ENCODE results near the gene RRP1B. TPM values are rescaled to one million over a fixed set of nuclear protein-coding genes. Genes with fewer than 3 reads are reported as not detected.

Gene RRP1B
- total and polyA plus RNA-seq, 9 of the 15 experiments (the other 6 are each of a cell fraction or from before 2014, with no cell fraction given) = 6.8 to 66.6 (median 41.9) TPM

DNA sequence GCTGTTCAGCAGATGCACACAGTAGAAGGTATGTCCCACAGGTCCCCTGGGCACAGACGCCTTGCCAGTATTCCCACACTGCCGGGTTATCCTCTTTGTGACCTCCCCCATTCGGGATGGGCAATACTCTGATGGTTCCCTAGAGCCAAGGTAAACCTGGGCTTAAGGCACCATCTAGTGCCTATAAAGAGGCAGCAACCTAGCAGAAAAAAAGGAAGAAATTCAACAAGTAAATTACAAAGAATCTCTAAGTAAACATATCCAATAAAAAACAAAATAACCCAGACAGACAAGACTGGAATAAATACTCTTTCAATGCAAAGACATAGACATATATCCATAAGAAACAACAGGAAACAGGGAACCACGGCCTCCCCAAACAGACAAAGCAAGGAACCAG lies 39.5 kb upstream of the RRP1B start (continued):
- TF ChIP-seq, protein P1, sequence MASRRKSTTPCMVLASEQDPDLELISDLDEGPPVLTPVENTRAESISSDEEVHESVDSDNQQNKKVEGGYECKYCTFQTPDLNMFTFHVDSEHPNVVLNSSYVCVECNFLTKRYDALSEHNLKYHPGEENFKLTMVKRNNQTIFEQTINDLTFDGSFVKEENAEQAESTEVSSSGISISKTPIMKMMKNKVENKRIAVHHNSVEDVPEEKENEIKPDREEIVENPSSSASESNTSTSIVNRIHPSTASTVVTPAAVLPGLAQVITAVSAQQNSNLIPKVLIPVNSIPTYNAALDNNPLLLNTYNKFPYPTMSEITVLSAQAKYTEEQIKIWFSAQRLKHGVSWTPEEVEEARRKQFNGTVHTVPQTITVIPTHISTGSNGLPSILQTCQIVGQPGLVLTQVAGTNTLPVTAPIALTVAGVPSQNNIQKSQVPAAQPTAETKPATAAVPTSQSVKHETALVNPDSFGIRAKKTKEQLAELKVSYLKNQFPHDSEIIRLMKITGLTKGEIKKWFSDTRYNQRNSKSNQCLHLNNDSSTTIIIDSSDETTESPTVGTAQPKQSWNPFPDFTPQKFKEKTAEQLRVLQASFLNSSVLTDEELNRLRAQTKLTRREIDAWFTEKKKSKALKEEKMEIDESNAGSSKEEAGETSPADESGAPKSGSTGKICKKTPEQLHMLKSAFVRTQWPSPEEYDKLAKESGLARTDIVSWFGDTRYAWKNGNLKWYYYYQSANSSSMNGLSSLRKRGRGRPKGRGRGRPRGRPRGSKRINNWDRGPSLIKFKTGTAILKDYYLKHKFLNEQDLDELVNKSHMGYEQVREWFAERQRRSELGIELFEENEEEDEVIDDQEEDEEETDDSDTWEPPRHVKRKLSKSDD (conservative IDR thresholded peaks at IDR 0.05; ENCODE audit: low read length) = no peak
- TF ChIP-seq, protein P2, sequence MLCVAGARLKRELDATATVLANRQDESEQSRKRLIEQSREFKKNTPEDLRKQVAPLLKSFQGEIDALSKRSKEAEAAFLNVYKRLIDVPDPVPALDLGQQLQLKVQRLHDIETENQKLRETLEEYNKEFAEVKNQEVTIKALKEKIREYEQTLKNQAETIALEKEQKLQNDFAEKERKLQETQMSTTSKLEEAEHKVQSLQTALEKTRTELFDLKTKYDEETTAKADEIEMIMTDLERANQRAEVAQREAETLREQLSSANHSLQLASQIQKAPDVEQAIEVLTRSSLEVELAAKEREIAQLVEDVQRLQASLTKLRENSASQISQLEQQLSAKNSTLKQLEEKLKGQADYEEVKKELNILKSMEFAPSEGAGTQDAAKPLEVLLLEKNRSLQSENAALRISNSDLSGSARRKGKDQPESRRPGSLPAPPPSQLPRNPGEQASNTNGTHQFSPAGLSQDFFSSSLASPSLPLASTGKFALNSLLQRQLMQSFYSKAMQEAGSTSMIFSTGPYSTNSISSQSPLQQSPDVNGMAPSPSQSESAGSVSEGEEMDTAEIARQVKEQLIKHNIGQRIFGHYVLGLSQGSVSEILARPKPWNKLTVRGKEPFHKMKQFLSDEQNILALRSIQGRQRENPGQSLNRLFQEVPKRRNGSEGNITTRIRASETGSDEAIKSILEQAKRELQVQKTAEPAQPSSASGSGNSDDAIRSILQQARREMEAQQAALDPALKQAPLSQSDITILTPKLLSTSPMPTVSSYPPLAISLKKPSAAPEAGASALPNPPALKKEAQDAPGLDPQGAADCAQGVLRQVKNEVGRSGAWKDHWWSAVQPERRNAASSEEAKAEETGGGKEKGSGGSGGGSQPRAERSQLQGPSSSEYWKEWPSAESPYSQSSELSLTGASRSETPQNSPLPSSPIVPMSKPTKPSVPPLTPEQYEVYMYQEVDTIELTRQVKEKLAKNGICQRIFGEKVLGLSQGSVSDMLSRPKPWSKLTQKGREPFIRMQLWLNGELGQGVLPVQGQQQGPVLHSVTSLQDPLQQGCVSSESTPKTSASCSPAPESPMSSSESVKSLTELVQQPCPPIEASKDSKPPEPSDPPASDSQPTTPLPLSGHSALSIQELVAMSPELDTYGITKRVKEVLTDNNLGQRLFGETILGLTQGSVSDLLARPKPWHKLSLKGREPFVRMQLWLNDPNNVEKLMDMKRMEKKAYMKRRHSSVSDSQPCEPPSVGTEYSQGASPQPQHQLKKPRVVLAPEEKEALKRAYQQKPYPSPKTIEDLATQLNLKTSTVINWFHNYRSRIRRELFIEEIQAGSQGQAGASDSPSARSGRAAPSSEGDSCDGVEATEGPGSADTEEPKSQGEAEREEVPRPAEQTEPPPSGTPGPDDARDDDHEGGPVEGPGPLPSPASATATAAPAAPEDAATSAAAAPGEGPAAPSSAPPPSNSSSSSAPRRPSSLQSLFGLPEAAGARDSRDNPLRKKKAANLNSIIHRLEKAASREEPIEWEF (CRISPR knock-in tag; IDR thresholded peaks at IDR 0.05) = no peak
- TF ChIP-seq, protein P3, sequence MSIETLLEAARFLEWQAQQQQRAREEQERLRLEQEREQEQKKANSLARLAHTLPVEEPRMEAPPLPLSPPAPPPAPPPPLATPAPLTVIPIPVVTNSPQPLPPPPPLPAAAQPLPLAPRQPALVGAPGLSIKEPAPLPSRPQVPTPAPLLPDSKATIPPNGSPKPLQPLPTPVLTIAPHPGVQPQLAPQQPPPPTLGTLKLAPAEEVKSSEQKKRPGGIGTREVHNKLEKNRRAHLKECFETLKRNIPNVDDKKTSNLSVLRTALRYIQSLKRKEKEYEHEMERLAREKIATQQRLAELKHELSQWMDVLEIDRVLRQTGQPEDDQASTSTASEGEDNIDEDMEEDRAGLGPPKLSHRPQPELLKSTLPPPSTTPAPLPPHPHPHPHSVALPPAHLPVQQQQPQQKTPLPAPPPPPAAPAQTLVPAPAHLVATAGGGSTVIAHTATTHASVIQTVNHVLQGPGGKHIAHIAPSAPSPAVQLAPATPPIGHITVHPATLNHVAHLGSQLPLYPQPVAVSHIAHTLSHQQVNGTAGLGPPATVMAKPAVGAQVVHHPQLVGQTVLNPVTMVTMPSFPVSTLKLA (conservative IDR thresholded peaks at IDR 0.05) = no peak
- TF ChIP-seq, protein P4, sequence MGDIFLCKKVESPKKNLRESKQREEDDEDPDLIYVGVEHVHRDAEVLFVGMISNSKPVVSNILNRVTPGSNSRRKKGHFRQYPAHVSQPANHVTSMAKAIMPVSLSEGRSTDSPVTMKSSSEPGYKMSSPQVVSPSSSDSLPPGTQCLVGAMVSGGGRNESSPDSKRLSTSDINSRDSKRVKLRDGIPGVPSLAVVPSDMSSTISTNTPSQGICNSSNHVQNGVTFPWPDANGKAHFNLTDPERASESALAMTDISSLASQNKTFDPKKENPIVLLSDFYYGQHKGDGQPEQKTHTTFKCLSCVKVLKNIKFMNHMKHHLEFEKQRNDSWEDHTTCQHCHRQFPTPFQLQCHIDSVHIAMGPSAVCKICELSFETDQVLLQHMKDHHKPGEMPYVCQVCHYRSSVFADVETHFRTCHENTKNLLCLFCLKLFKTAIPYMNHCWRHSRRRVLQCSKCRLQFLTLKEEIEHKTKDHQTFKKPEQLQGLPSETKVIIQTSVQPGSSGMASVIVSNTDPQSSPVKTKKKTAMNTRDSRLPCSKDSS (IDR thresholded peaks at IDR 0.05; ENCODE audit: low read depth, partially characterized antibody) = peak; percentile 81
- TF ChIP-seq, protein P5, sequence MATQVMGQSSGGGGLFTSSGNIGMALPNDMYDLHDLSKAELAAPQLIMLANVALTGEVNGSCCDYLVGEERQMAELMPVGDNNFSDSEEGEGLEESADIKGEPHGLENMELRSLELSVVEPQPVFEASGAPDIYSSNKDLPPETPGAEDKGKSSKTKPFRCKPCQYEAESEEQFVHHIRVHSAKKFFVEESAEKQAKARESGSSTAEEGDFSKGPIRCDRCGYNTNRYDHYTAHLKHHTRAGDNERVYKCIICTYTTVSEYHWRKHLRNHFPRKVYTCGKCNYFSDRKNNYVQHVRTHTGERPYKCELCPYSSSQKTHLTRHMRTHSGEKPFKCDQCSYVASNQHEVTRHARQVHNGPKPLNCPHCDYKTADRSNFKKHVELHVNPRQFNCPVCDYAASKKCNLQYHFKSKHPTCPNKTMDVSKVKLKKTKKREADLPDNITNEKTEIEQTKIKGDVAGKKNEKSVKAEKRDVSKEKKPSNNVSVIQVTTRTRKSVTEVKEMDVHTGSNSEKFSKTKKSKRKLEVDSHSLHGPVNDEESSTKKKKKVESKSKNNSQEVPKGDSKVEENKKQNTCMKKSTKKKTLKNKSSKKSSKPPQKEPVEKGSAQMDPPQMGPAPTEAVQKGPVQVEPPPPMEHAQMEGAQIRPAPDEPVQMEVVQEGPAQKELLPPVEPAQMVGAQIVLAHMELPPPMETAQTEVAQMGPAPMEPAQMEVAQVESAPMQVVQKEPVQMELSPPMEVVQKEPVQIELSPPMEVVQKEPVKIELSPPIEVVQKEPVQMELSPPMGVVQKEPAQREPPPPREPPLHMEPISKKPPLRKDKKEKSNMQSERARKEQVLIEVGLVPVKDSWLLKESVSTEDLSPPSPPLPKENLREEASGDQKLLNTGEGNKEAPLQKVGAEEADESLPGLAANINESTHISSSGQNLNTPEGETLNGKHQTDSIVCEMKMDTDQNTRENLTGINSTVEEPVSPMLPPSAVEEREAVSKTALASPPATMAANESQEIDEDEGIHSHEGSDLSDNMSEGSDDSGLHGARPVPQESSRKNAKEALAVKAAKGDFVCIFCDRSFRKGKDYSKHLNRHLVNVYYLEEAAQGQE (IDR thresholded peaks at IDR 0.05; ENCODE audit: borderline replicate concordance) = peak; percentile 32; the same call in 1 of the 2 replicates
- TF ChIP-seq, protein P5 (CRISPR knock-in tag; IDR thresholded peaks at IDR 0.05; ENCODE audit: low read depth) = no peak

All from K562 (cell line).